Measurements from ENCODE around the gene LTBP3.

Gene LTBP3

GRCh38 chr11:65553301-65554001 is 4.7 kb downstream of the LTBP3 start:
- DNase-seq = peak; percentile 81 to 89

- DNase-seq = no peak
Measured at GRCh38 chr11:65552388-65552951, 5.7 kb downstream of the LTBP3 start.

- DNase-seq = peak; percentile 76
Measured at GRCh38 chr11:65551572-65552387, 6.4 kb downstream of the LTBP3 start.

- DNase-seq = no peak
Measured at GRCh38 chr11:65549096-65549495, 9.1 kb downstream of the LTBP3 start.

GRCh38 chr11:65548395-65548794 is 9.8 kb downstream of the LTBP3 start:
- DNase-seq = no peak

- peak; percentile 47 to 69 for DNase-seq
Measured at GRCh38 chr11:65547446-65548125, 10.6 kb downstream of the LTBP3 start.

- DNase-seq = peak; percentile 98 to 99
Measured at GRCh38 chr11:65546217-65546958, 11.8 kb downstream of the LTBP3 start.

GRCh38 chr11:65545853-65546216 is 12.3 kb downstream of the LTBP3 start:
- DNase-seq = no peak

GRCh38 chr11:65542738-65543390 is 15.3 kb downstream of the LTBP3 start:
- no peak for DNase-seq

GRCh38 chr11:65541093-65541982 is 16.8 kb downstream of the LTBP3 start:
- no peak for DNase-seq

- peak; percentile 86 to 93 for DNase-seq
Measured at GRCh38 chr11:65540290-65541092, 17.7 kb downstream of the LTBP3 start.

- peak in 1 of 2 donors; percentile 44 for DNase-seq
Measured at GRCh38 chr11:65539744-65540289, 18.3 kb downstream of the LTBP3 start.

- DNase-seq = no peak
Measured at GRCh38 chr11:65538915-65539743, 19.0 kb downstream of the LTBP3 start.

GRCh38 chr11:65538232-65538914 is 19.8 kb downstream of the LTBP3 start:
- no peak for DNase-seq

- no peak for DNase-seq
Measured at GRCh38 chr11:65537620-65538231, 20.4 kb downstream of the LTBP3 start.

GRCh38 chr11:65537296-65537597 is 20.9 kb downstream of the LTBP3 start:
- DNase-seq = no peak

- no peak for DNase-seq
Measured at GRCh38 chr11:65536412-65537295, 21.5 kb downstream of the LTBP3 start.
